Right lobe of liver (tissue), 4 donors: ENCODE measurements around the gene CHN2.

Experiments
- CTCF ChIP-seq, 4 donors: fragments of 200-600 bp in 3 of 4; fragments of 450-650 bp in 1 of 4; IDR thresholded peaks; one replicate each; pipeline versions ENCODE4 v1.5.1 to v1.8.0; 2016 to 2022; ENCODE audit warnings: antibody characterized with exemption in 4 of 4, mild to moderate bottlenecking in 2 of 4
- POLR2A ChIP-seq: fragments of 450-650 bp; IDR thresholded peaks from one replicate; pipeline ENCODE4 v1.6.1; 2017; ENCODE audit warnings: antibody characterized with exemption, mild to moderate bottlenecking
- donor health status: DM: no; HTN: no; CAD: no.
- donor health status: DM: no; HTN: no; CAD: no.
- donor health status: DM: no; HTN: yes; CAD: no.

GRCh38 chr7:29289156-29290021 lies 94.8 kb downstream of the CHN2 start:
- no peak for TF ChIP-seq CTCF (IDR thresholded peaks at IDR 0.05)
- TF ChIP-seq POLR2A = no peak
